GM15510 (cell line): ENCODE measurements around the gene ADORA2A.

Source experiments
- POLR2A ChIP-seq: IDR thresholded peaks from 3 replicates; pipeline ENCODE4 v1.6.1; 2011; ENCODE audit warnings: borderline replicate concordance; ENCODE audit not compliant: insufficient read length; ENCODE audit errors: extremely low read depth

ADORA2A gene

GRCh38 chr22:24460418-24461089 is 33.2 kb downstream of the ADORA2A start:
- TF ChIP-seq POLR2A = no peak

- TF ChIP-seq POLR2A = no peak
Measured at GRCh38 chr22:24463071-24463760, 35.8 kb downstream of the ADORA2A start.

GRCh38 chr22:24465566-24465965 is 38.2 kb downstream of the ADORA2A start:
- TF ChIP-seq POLR2A = no peak

GRCh38 chr22:24465975-24466374 is 38.6 kb downstream of the ADORA2A start:
- no peak for TF ChIP-seq POLR2A

GRCh38 chr22:24466716-24467328 is 39.4 kb downstream of the ADORA2A start:
- TF ChIP-seq POLR2A = no peak

GRCh38 chr22:24467340-24467739 is 39.9 kb downstream of the ADORA2A start:
- no peak for TF ChIP-seq POLR2A

- no peak for TF ChIP-seq POLR2A
Measured at GRCh38 chr22:24471570-24471969, 44.2 kb downstream of the ADORA2A start.

- TF ChIP-seq POLR2A = no peak
Measured at GRCh38 chr22:24473284-24473683, 45.9 kb downstream of the ADORA2A start.

- TF ChIP-seq POLR2A = no peak
Measured at GRCh38 chr22:24474221-24474620, 46.8 kb downstream of the ADORA2A start.

GRCh38 chr22:24474649-24475255 is 47.4 kb downstream of the ADORA2A start:
- no peak for TF ChIP-seq POLR2A

- no peak for TF ChIP-seq POLR2A
Measured at GRCh38 chr22:24481641-24482040, 54.2 kb downstream of the ADORA2A start.

- TF ChIP-seq POLR2A = no peak
Measured at GRCh38 chr22:24482575-24482974, 55.2 kb downstream of the ADORA2A start.

GRCh38 chr22:24482998-24483397 is 55.6 kb downstream of the ADORA2A start:
- no peak for TF ChIP-seq POLR2A

GRCh38 chr22:24483976-24484545 is 56.7 kb downstream of the ADORA2A start:
- TF ChIP-seq POLR2A = no peak

GRCh38 chr22:24485170-24485569 is 57.8 kb downstream of the ADORA2A start:
- no peak for TF ChIP-seq POLR2A

GRCh38 chr22:24485608-24486007 is 58.2 kb downstream of the ADORA2A start:
- no peak for TF ChIP-seq POLR2A

- TF ChIP-seq POLR2A = no peak
Measured at GRCh38 chr22:24486501-24486921, 59.1 kb downstream of the ADORA2A start.
